DLD1 (cell line): ENCODE measurements around the gene NIPBL.
"Not testable (repeated sequence)": the region's sequence is repeated elsewhere in the genome, so short reads cannot be mapped to it uniquely, and the experiment has no call there.

Source experiments
- in situ Hi-C: cut with HindIII; loops from 2 replicates; pipeline ENCODE4 v1.10.0; 2017; ENCODE audit warnings: low sequenced_read_pairs

NIPBL gene

DNA sequence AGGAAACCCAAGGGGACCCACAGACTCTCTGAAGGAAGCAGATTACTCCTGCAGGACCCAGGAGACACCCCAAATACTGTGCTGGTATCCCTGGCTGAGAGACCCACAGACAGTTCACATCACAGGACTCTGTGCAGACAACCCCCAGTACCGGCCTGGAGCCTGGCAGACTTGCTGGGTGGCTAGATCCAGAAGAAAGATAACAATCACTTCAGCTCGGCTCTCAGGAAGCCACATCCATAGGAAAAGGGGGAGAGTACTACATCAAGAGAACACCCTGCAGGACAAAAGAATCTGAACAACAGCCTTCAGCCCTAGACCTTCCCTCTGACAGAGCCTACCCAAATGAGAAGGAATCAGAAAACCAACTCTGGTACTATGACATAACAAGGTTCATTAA lies 206.4 kb downstream of the NIPBL start:
- in situ Hi-C loops, result not testable (repeated sequence)

- in situ Hi-C loops, result not testable (repeated sequence)
Observed at GRCh38 chr5:37086026-37086425, 209.5 kb downstream of the NIPBL start.

DNA sequence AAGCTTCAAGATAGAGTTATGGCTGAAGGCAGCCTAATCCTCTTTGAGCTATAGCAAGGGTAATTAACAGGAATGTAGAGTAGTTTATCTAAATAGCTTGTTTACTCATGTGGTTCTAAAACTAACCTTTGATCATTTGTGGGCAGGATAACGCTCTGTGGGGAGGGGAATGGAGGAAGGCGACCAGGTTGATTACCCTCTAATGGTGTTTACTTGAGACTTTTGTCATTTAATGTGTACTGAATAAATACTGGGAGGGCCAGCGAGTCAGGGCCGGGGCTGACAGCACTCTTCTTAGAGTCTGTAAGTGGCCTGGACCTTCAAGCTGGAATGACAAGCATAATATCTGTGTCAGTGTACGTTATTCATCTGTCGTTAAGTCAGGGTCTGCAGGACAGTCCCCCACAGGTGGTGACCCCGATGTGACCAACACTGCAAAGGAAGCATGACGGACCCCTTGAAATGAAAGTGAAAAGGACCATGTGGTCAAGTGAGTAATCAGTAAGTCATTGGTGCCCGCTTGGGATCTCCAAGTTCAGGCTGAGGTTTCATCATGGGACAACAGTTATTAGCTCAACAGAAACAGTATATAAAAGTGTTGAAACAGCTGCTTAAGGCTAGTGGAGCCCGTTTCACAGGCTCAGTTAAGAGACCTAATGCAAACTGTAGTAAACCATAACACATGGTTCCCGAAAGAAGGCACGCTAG lies 210.1 kb downstream of the NIPBL start:
- in situ Hi-C loops, result no loop called here

- in situ Hi-C loops, result no loop called here
Observed at GRCh38 chr5:37088009-37088408, 211.4 kb downstream of the NIPBL start.

DNA sequence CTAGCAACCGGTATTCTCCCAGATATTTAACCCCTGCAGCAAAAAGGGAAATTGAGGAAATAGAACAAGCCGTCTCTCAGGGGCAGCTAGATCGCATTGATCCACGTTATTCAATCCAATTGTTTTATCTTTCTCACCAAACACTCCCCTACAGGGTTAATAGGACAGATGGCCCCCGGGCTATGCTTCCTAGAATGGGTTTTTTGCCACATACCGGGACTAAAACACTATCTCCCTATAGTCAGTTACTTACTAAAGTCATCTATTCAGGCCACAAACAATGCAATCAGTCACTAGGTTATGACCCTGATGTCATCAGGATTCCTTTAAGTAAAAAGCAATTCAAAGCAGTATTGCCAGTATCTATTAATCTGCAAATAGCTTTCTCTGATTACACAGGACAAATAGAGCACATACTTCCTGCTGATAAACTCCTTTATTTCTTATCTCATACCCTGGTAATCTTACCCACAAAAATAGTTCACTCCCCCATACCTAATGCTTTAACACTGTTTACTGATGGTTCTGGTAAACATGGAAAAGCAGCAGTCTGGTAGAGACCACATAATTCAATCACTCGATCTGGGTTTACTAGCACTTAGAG lies 213.7 kb downstream of the NIPBL start:
- in situ Hi-C loops, result no loop called here

DNA sequence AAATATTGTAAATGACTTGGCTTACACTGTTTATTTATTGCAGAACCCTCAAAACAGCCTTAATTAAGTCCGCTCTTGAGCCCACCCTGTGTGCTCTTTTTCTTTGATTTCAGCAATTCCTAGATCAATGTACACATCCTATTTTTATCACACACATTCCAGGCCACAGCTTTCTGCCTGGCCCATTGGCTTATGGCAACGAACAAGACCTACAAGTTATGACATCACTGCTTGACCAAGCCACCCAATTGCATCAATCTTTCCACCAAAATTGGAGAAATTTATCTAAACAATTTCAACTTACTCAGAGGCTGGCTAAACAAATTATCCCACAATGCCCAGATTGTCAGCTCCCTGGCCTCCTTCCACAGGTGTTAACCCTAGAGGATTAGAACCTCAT lies 214.2 kb downstream of the NIPBL start:
- in situ Hi-C loops, result no loop called here

- in situ Hi-C loops, result not testable (repeated sequence)
Observed at GRCh38 chr5:37093795-37094194, 217.2 kb downstream of the NIPBL start.

DNA sequence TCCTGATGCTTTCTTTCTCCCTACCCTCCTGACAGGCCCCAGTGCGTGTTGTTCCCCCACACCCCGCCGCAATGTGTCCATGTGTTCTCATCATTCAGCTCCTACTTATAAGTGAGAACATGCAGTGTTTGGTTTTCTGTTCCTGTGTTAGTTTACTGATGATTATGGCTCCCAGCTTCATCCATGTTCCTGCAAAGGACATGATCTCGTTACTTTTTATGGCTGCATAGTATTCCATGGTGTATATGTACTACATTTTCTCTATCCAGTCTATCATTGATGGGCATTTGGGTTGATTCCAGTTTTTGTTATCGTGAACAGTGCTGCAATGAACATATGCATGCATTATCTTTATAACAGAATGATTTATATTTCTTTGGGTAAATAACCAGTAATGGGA lies 222.7 kb downstream of the NIPBL start:
- in situ Hi-C loops, result not testable (repeated sequence)

GRCh38 chr5:37103302-37103701 lies 226.7 kb downstream of the NIPBL start:
- in situ Hi-C loops, result no loop called here

DNA sequence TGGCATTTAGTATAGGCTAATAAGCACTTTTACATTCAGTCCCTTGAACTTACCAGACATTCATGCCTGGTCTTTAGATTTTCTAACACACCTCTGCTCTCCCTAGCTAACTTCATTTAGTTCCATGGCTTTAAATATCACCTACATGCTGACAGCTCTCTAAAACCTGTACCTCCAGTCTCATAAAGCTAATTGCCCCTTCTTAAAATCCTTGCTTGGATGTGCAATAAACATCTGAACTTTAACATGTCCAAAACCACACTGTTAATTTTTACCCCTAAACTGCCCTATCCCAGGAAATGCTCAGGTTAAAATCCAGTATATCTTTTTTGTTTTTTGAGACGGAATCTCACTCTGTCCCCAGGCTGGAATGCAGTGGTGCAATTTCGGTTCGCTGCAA lies 232.8 kb downstream of the NIPBL start:
- in situ Hi-C loops, result no loop called here

- in situ Hi-C loops, result no loop called here
Observed at GRCh38 chr5:37110135-37110534, 233.6 kb downstream of the NIPBL start.

- in situ Hi-C loops, result no loop called here
Observed at GRCh38 chr5:37111426-37112382, 235.1 kb downstream of the NIPBL start.

- in situ Hi-C loops, result no loop called here
Observed at GRCh38 chr5:37112383-37112991, 235.9 kb downstream of the NIPBL start.
